22Rv1 (cell line): ENCODE measurements around the gene SH3TC1.

ENCODE experiments used
- H3K27ac ChIP-seq: fragments of 450-650 bp; 2 replicates; pipeline ENCODE4 v1.5.1; 2017
- ZFX ChIP-seq: fragments of 450-650 bp; IDR thresholded peaks from 2 replicates; pipeline ENCODE4 v1.6.1; 2017; ENCODE audit warnings: antibody characterized with exemption, borderline replicate concordance
- TF ChIP-seq, protein P1 (sequence below): fragments of 450-650 bp; IDR thresholded peaks from 2 replicates; pipeline ENCODE4 v1.5.1; 2017; ENCODE audit warnings: mild to moderate bottlenecking

SH3TC1 gene

DNA sequence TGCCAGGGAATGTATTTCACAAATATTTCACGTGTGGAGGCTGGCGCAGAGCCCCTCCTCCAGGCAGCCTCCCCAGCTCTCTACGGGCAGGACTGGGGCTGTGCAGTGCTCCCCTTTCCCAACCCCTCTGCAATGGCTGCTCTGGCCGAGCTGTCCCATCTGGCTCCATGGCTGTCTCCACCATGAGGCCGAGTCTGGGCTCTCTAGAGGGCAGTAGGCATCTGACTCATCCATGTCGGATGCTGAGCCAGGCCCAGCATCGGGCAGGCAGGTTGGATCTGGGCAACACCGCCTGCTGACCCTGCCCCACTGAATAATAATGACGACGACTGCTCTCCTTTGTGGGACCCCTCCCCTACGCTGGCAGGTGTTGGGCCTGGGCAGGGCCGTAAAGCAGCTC is 11.0 kb upstream of the SH3TC1 start:
- TF ChIP-seq, protein P1, sequence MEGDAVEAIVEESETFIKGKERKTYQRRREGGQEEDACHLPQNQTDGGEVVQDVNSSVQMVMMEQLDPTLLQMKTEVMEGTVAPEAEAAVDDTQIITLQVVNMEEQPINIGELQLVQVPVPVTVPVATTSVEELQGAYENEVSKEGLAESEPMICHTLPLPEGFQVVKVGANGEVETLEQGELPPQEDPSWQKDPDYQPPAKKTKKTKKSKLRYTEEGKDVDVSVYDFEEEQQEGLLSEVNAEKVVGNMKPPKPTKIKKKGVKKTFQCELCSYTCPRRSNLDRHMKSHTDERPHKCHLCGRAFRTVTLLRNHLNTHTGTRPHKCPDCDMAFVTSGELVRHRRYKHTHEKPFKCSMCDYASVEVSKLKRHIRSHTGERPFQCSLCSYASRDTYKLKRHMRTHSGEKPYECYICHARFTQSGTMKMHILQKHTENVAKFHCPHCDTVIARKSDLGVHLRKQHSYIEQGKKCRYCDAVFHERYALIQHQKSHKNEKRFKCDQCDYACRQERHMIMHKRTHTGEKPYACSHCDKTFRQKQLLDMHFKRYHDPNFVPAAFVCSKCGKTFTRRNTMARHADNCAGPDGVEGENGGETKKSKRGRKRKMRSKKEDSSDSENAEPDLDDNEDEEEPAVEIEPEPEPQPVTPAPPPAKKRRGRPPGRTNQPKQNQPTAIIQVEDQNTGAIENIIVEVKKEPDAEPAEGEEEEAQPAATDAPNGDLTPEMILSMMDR: no peak; the same call in 1 of the 2 replicates
- TF ChIP-seq ZFX: no peak

DNA sequence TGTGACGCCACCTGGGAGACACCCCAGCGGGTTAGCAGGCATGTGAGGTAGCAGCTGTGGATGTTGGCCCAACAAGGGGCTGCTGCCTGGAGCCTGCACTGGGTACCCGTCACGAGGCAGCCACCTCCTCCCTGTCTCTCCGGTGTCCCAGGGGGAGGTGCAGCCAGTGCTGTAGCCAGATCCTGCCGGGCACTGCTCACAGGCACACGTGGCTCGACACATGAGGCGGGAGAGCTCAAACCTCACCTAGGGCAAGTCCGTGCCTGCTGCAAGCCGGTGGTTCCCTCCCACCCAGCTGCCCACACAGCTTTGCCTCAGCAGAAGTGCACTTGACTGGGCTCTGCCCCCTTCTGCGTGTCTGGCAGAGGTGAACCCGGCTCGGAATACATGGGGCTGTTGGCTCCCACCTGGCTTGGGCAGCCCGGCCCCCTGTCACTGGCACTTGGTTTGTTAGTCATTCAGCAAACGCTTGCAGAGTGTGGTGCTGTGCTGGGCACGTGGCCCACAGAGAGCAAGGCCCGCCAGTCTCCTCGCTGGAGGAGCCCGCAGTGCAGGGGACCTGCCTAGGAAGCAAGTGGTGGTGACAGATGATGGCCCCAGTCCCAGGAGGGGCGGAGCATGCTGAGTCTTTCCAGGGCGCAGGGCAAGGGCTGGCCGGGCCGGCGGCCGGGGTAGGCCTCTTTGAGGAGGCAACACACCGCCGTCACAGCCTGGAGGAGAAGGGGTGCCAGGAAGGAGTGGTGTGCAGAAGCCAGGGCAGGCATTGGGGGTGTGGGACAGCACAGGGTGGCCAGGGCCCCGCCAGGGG is 10.1 kb upstream of the SH3TC1 start:
- TF ChIP-seq, protein P1: no peak
- no peak for TF ChIP-seq ZFX
- no peak overlapping the region for H3K27ac ChIP-seq

More for the DNA sequence above, 11.0 kb upstream of the SH3TC1 start:
- H3K27ac ChIP-seq: no peak overlapping the region

DNA sequence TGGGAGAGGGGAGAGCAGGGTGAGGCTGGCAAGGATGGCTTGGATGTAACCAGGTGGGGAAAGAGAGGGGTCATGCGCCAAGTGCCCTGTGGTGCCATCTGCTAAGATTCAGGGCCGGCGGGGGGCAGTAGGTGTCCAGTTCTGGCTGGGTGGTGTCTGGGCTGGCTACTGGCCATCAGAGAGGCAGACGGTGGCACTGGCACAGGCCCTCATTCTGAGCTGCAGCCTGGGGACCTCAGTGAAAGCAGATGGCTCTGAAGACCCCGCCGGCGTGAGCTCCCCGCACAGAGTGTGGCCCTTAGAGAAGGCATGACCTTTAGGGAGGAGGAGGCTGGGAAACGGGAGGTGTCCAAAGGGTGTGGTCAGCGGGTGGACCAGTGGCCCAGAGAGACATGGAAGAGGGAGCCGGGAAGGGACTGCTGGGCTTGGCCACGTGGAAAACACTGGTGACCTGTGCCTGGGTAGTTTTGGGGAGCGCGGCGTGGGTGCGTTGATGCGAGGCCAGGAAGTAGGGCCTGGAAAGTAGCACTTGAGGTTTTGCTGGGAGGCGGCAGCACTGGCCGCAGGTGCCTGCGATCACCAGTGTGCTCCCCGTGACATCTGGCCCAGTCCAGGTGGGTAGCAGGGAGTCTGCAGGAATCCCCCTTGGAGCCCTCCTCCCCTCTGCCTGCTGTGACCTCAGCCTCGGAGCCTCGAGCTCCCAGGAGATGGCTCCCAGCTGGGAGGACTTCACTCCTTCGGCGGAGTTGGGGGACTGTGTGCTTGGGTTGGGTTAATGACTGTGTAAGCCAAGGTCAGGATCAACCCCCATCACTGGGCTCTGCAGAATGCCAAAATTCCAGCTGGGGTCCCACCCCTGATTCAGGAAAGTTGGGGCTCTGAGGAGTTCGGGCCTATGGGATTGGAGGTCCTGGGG is 9.3 kb upstream of the SH3TC1 start:
- no peak for TF ChIP-seq ZFX
- TF ChIP-seq, protein P1: no peak
- no peak overlapping the region for H3K27ac ChIP-seq

DNA sequence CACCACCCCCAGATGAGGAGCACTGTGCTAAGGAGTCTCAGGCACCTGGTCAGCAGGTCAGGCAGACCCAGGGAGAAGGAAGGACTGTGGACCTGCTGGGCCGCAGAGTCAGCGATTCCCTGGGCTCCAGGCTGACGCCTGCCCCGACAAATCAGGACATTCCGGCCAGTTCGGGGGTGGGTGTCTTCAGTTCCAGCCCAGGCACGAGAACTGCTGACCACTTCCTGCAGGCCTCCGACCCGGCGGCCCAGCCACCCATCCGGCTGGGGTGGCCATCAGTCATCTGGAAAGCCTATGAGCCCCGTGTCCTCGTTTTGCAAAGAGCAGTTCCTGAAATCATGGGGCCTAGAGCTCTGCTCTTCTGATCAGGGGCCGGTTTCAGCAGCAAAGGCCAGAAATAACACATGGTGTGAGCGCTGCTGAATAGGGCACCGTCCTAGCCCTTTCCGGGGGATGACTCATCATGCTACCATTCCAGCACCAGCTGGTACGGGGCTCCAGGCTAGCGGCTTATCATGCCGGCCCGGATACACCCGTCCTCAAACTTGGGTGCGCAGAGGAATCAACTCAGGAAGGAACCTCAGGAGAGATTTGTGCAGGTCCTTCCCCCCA is 7.8 kb upstream of the SH3TC1 start:
- no peak overlapping the region for H3K27ac ChIP-seq
- TF ChIP-seq, protein P1: no peak
- no peak for TF ChIP-seq ZFX

DNA sequence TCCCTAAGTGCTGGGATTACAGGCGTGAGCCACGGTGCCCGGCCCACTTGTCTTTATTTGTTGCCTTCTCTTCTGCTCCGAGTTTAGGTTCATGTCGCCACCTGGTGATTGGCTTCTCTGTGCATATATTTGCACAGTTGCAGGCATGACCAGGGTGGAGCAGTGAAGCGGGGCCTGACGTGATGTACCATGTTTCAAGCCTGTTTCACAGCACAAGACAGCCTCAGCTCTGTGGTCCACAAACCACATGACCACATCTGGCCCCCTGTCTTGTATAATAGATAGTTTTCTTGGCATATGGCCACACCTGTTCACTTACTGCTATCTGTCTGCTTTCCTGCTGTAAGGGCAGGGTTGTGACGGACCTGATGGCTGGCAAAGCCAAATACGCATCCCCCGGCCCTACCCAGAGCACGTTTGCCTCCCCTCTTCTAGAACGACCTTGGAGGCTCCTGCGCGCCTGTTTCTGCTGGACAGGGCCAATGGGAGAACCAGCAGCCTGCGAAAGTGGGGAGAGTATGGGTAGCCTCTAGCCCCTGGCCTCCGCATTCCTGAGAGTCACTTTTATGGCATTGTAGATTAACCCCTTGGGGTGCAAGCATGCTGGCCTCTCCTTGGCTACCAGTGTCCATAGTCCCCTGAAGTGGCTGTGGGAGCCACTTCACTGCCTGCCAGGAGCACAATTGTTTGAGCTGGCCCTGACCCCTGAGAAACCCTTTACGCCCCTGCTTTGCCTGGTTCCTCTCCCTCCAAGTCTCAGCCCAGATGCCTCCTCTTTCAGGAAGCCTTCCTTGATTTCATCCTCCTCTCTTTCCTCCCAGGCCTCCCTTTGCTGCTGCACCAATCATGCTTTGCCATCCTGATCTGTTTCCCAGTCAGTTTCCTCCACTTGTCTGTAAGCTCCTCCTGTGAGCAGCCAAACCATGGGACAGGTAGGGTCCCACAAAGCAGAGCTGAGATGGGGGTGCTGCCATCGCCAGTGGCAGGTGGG is 6.0 kb upstream of the SH3TC1 start:
- no peak overlapping the region for H3K27ac ChIP-seq
- TF ChIP-seq, protein P1: peak; percentile 63
- no peak for TF ChIP-seq ZFX
